Raji (cell line): ENCODE measurements around the gene RASGRP4.

Source experiments
- POLR2A ChIP-seq: IDR thresholded peaks from 2 replicates; pipeline ENCODE4 v1.6.1; 2011; ENCODE audit warnings: low read depth, low read length, control low read depth; ENCODE audit not compliant: insufficient read depth

Gene RASGRP4

GRCh38 chr19:38452430-38453366 lies 26.7 kb upstream of the RASGRP4 start:
- no peak for TF ChIP-seq POLR2A

DNA sequence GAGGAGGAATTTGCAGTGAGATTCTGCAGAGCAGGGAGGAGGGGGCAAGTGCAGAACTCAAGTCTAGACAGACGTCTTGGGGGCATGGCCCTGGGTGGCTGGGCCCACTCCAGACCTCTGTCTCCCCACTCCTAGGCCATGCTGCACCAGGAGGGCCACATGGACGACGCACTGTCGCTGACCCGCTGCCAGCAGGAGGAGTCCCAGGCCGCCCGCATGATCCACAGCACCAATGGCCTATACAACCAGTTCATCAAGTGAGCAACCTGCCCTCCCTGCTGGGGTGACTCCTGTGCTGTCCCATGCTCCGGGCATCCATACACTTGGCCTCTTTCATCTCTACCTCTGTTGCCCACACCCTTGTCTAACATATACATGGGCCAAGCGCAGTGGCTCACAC lies 25.6 kb upstream of the RASGRP4 start:
- TF ChIP-seq POLR2A, result no peak

DNA sequence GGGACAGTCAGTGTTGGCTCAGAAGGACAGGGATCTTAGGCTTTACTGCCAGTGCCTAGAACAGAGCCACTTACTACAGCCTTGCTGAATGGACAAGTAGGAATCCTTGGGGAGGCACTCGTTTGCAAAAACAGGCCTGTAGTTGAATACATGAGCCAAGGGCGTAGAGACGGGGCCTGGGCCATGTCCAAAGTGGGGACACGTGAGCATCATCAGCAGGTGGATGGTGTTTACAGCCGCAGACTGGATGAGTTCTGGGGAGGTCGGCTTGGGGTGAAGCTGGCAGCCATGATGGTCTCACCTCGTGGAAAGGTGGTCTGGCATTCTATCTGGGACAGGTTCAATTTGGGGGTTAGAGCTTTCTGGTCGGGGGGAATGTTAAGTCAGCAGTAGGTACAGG lies 25.0 kb upstream of the RASGRP4 start:
- no peak for TF ChIP-seq POLR2A

- TF ChIP-seq POLR2A, result no peak
These were observed 23.5 kb upstream of the RASGRP4 start for GRCh38 chr19:38449518-38449917.

DNA sequence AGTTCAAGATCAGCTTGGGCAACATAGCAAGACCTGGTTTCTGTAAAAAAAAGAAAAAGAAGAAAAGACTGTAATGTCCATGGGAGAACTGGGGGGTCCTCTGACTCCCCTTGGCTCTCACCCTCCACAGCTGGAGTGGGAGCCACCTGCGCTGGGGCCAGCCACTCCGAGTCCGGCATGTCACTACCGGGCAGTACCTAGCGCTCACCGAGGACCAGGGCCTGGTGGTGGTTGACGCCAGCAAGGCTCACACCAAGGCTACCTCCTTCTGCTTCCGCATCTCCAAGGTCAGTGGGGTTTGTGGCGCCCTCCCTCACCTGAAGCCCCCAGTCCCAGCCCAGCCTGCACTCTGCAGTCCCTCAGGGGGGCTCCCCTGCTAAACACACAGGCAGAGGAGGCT lies 22.2 kb upstream of the RASGRP4 start:
- no peak for TF ChIP-seq POLR2A

DNA sequence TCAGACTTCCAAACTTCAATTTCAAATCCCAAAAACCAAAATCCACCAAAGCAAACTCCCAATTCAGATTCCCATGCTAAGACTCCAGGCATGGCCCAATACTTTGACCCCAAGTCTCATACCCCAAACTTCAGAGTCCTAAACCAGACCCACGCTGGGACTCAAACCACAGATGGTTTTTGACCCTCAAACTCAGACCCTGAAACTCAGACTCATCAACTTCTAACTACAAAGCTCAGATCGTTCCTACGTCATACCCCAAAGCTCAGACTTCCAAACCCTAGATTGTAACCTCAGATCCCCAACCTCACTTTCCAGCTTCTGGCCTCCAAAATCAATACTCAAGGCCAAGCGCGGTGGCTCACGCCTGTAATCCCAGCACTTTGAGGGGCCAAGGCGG lies 19.3 kb upstream of the RASGRP4 start:
- no peak for TF ChIP-seq POLR2A

GRCh38 chr19:38444026-38444425 lies 18.0 kb upstream of the RASGRP4 start:
- no peak for TF ChIP-seq POLR2A

- no peak for TF ChIP-seq POLR2A
These were observed 17.5 kb upstream of the RASGRP4 start for GRCh38 chr19:38443458-38443999.

GRCh38 chr19:38442736-38443135 lies 16.7 kb upstream of the RASGRP4 start:
- no peak for TF ChIP-seq POLR2A

DNA sequence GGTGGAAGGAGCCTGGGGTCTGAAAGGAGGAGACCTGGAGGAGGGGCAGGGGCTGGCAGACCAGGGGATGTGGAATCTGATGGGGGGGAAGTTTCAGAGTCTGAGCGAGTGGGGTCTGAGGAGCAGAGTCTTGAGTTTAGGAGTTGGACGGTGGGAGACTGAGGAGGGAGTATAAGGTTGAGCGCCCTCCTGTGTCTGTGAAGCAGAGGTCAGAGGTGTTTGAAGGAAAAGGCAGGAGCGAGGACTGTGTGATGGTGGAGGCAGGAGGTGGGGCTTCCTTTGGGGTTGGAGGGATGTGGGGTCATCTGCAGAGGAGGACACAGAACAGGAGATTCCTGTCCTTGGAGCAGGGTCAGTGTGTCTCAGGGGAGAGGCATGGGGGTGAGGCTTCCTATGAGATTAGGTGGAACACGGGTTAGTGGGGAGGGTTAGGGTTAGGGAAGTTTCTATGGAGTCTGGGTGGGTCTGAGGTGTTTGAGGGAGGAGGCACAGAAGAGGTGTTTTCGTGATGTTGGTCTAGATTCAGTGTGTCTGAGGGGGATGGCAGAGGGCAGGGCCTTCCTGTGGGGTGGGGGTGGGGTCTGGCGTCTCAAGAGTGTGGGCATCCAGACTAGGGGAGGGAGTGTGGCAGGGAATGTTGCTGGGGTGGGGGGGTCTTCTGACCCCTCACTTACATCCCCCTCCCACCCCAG lies 15.8 kb upstream of the RASGRP4 start:
- TF ChIP-seq POLR2A, result no peak

- TF ChIP-seq POLR2A, result no peak
These were observed 14.6 kb upstream of the RASGRP4 start for GRCh38 chr19:38440592-38440991.

DNA sequence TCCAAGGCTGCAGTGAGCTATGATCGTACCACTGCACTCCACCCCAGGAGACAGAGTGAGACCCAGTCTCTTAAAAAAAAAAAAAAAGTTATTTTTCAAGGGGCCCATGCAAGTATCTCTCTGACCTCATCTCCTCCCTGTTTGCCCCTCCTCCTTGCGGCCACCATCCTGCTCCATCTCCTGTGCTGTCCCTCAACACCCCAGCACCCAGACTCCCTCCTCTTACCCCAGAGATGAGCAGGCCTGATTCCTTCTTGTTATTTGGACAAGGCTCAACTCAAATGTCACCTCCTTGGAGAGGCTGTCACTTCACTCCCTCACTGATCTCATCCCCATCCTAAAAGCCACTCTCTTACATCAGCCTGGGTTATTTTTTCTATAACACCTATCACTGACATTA lies 11.9 kb upstream of the RASGRP4 start:
- no peak for TF ChIP-seq POLR2A

DNA sequence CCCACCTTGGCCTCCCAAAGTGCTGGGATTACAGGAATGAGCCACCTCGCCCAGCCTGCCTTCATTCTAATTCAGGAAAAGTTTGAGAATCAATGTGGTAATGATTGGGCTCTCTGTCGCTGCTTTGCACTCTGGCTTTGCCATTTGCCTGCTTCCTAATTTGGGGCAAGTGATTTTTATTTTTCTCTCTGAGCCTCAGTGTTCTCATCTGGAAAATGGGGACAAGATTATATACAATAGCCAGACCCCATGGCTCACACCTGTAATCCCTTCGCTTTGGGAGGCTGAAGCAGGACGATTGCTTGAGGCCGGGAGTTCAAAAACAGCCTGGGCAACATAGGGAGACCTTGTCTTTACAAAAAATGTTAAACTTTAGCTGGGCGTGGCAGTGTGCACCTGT lies 11.3 kb upstream of the RASGRP4 start:
- no peak for TF ChIP-seq POLR2A

DNA sequence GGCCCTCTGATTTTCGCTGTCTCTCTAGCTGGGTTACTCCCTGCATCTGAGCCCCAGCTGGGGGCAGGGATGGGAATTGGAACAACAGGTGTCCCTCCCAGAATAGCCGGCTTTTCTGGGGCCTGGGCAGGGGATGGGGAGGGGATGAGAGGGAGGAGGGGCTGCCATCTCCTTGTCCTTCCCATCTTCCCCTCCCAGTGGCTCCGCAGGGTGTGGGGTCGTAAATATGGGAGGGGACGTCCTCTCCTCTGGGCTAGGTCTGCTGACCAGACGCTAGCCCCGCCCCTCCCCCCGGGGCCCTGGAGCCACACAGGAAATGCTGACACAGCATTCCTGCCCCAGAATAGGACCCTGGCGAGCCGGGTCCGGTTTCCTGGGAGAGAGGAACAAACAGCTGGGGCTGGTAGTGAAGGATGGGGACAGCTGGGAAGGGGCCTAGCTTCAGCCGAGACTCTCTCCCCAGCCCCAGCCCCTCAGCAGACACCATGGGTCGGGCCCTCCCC lies 8.6 kb upstream of the RASGRP4 start:
- TF ChIP-seq POLR2A, result no peak

DNA sequence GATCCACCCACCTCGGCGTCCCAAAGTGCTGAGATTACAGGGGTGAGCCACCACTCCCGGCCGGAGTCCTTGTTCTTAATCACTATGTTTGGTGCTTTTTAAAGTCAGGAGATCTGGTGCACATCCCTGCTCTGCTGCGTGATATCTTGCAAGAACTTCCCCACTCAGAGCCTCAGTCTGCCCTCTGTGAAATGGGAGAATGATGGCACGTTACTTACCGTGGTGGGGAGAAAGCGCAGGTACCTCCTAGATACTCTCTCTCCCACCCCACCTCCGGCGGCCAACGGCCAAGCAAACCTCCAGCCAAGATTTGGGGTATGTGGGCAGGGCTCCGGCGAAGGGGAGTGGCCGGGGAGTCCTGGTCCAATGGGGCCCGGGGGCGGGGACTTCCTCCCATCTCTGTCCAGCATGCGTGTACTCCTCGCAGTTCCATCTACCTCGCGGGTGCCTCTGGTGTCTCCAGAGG lies 7.3 kb upstream of the RASGRP4 start, which contains the start of gene RYR1:
TSS of gene RYR1 (plus strand) at position 424 of the 466 bp plus-strand sequence. CDS start 139 bp downstream, outside the sequence.
- no peak for TF ChIP-seq POLR2A
